ENCODE measurements around the gene KRT83.

Gene KRT83

DNA sequence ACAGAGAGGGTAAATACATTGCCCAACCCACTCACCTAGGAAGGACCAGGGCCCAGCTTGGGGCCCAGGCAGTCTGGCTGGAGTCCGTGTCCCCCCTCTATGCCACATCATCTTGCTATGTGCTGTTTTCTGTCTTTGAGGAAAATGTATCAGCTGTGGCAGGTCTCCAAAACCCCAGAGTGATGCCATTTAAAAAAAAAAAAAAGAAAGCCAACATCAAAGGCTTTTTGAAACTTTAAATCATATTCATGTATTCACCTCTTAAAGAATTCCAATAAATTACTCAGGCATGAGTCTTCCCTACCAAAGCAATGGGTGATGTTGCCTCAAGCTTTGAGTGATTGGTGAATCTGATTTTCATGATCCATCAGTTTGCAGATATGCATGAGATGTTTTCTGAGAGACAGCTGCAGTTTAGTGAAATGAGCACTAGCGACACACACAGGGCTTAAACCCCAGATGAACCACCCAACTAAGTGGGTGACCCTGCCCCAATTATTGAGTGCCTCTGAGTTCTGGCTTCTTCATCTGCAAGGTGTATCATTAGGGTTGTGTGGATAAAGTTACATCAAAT is 35.9 kb downstream of the KRT83 start:
- DNase-seq, result no peak

DNA sequence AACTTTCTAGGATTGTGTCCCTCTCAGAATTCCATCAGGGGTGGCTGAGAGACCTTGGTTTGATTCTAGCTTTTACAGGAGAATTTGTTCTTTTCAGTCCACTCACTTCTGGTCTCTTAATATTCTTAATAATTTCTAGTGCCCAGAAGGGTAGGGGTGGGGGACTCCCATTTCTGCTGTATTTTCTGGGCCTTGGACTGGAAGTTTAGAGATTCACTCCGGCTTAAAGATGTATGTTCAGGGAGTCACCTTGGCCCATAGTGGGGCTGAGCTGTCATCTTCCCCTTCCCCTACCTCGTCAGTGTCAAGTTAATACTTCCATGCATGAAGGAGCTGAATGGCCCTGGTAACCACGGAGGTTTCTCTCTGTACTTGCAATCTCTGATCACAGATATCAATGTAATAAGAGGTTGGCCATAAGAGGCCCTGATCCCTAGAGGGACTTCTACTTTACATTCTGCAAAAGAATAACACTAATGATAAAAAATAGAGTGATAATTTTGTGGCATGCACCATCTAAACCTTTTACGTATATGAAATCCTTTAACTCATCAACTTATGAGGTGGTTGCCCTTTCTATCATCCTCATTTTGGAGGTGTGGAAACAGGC is 36.5 kb downstream of the KRT83 start:
- no peak for DNase-seq

DNA sequence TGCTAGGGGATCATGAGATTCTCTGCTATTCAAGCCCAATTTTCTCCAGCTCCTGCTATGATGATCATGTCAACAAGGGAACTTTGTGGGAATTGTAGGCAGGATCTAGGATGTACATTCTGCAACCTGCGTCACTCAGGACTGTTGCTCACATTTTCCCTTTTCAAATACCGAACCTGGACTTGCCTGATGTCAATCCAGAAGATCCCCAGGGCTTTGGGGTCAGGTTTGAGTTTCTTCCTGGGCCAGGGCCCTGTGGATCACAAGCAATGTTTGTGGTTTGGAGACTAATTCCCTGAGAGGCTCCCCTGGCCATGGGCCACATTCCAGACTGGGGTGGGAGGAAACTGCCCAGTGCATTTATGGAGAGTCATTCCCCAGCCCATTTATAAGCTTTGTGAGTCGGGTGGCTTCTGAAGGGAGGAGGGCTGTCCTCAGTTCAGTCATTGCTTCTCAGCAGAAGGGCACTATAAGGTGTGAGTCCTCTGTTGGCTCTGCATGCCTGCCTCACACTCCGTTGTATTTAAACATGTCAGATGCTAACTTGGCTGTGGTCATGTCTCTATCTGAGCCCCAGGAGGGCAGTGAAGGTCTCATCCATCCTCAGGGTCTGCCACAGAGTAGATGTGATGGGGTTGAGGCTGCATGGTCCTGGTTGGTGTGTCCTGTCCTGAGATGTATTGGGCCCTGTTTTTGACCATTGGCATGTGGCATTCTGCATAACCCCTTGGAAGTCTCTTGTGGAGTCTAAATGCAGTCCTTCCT is 40.2 kb downstream of the KRT83 start:
- DNase-seq, result peak; percentile 50

DNA sequence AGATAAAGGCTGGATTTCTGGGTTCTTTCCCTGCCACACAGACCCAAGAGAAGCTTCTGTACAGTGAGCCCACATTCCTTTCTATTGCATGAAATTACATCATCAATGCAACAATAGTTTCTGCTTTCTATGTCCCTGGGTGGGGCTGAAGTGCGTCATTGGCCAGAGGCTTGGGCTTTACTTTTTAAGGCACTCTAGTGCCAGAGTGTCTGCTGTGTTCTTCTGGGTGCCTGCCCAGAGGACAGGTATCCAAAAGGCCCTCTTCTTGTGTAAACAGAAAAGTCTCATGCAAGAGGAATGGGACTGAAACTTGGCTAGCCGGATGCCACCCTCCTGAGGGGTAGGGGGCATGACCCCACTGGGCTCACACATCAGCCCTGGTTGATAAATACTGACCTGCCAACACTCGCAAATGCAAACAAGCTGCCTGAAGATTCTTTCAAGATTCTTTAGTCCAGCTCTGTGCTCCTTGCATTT is 40.8 kb downstream of the KRT83 start:
- no peak for DNase-seq

DNA sequence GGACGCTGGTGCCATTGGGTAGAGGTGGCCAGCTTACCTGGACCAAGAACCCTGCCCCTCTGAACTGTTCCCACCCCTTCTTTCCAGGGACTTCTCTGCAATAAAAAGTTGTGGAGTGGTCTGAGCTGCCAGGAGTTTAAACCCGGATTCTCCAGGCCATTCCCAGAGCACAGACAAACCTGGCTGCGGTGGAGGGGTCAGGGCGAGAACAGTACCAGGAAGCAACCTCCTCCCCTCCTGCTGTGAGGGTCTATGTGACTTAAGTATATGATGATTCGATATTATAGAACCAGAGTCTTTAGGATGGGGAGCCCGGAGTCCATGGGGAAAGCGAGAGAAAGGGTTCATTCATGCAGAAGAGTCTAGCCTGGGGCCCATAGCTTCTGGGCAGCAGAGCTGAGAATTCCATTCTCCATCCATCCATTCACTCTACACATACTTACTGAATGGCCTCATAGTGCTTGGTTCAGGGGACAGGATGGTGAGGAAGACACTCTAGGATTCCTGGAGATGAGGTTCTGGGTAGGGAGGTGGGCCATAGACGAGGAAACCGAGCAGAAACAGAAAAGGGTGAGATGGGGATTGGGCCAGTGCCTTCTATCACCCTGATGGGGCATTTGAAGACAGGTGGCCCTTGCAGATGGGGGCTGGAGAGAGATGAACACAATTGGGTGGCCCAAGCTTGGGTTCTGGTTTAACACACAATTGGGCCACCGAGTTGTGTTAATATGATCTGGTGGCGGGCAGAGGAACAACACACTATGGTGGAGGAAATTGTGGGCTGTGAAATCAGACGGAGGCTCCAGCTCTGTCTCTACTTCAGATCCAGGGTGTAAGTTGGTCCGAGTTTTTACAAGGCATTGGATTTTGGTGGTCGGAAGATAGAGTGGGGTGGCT is 41.5 kb downstream of the KRT83 start:
- no peak for DNase-seq

DNA sequence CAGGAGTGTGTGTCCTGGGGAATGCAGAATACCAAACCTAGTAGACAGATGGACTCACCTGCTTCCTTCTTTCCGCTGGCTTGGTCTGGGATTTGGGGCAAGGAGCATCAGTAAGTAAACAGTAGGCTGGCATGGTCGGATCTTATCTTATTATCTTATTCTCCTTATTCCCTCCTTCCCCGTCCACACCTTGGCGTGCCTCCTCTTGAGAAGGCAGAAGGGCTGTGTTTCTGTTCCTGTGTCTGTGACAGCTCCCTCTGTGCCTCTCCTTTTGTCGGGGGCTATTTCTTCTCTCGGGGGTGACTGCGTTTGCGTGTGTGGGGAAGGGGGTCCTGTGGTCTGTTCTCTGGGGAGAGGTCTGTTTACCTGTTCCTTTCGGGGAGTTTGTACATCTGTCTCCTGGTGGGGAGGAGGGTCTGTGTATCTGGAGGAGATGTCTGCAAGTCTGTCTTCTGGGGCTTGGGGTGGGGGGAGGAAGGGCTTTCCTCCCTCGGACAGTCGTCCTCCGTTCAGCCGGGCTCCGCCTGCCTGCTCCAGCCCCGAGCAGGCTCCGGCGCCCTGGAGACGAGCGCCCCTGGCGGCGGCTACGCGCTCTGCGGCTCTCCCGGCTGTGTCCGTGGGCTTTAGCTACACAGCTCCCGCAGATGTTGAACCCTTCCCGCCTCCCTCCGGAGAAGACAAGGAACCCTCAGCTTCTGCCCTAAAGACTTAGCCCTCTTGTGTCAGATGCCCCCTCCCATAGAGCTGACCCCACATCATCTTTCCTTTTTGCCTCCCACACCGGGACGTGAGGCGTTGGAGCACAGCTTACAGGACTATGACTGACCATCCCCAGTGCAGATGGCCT is 42.4 kb downstream of the KRT83 start:
- peak; percentile 84 for DNase-seq

DNA sequence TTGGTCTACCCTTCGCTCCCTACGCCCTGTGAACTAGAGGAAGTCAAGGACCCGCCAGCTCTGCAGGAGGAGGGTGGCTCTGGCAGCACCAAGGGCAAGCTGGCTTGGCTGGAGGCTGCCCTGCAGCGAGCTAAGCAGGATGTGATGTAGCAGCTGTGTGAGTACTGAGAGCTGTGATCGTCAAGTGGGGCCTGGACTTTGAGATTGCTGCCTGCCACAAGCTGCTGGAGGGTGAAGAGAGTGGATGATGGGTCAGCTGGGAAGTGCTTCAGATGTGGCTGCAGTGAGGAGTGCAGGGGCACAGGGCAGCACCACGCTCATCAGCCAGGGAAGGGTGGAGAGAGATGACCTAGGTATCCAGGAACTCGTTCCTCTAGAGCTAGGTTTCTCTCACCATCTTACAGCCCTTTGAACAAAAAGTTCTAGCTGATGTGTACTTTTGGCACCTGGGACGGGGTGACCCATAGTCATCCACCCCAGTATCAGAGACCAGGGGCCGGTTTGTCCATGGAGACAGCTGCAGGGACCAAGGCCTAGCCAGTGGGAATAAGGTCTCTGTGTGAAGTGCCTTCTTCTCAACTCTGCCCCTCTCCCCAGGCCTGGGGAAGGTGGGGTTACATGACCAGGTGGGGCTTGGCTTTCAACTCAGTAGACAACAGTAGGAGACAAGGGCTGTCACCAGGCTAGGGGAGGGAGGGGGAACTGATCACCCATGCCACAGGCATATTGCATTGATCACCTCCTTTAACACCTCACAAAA is 43.5 kb downstream of the KRT83 start:
- DNase-seq, result no peak

DNA sequence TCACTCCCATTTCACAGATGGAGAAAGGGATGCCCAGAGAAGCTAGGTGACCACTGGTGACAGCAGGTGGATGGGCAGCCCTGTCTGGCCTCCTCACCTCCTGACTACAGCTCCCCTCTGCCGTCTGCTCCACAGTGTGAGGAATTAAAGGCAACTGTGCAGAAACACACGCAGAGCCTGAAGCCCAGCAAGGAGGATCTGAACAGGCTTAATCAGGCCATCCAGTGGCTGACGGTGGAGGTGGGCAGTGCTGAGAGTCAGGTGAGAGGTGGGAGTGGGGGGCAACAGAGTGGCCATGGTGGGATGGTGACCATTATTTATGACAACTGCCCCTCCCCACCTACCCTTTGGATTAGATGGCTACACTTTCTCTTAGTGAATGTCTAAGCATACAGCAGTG is 45.5 kb downstream of the KRT83 start:
- no peak for DNase-seq

DNA sequence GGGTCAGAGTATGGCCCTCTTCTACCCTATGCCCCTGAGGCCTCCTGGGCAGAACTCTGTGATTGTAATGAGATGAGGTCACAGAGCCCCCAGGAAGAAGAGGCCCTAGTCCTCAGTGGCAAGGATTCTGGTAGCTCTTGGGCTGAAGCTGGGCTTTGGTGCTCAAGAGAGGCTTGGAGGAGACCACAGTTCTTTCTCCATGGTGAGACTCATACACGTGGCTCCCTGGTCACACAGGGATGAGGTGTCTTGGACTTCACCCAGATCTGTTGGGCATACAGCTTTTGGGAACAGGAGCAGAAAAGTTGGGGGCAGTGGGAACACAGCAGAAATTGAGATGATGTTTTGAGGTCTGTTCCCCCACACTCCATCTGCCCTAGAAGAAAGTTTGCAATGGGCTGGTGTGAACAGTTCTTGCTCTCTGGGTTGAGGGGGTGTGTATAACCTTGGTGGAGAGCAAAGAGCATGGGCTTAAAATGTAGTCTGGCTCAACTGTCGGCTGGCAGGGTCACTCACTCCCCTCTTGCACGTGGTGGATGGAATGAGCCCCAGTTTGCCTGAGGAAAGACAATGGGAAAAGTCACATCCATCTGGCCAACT is 46.6 kb downstream of the KRT83 start, which contains the start of gene KRT86:
Gene KRT86, plus strand, starts transcription at position 125 of the 600 bp plus-strand sequence. CDS start 27,272 bp downstream, outside the sequence.
- no peak for DNase-seq

DNA sequence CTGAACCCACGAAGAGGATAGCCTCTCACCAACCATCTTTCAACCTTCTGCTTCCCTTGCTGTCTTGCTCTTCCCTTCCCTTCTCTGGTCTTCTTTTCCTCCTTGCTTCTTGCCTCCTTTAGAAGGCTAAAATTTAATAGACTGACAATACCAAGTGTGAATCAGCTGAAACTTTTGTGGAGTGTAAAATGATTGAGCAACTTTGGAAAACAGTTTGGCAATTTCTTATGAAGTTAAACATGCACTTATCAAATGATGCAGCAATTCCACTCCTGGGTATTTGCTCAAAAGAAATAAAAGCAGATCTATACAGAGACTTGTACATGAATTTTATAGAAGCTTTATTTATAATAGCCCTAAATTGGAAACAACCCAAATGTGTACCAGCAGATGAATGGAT is 50.0 kb downstream of the KRT83 start:
- DNase-seq, result no peak

DNA sequence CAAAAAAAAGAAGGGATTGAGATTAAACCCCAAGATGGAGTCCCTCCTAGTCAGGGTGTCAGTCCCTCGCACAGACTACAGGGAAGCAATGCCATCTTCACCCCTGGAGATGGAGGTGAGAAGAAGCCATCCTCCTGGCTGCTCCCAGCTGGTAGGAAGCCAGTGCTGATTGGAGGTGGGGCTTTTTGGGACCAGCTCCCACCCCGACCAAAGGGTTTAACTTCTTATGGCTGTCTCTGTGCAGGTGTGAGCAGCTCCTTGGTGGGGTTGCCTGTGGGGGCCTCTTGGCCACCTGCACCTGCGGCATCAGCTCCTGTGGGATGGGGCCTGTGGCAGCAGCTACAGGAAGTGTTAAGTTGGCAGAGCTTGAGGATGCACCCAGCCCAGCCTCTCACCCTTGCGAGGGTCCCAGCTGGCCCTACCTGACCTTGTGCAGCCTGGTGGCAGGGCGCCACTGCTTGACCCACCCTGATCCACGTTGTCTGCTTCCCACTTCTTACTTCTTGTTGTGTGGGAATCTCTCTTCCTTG is 50.6 kb downstream of the KRT83 start:
- DNase-seq, result no peak

DNA sequence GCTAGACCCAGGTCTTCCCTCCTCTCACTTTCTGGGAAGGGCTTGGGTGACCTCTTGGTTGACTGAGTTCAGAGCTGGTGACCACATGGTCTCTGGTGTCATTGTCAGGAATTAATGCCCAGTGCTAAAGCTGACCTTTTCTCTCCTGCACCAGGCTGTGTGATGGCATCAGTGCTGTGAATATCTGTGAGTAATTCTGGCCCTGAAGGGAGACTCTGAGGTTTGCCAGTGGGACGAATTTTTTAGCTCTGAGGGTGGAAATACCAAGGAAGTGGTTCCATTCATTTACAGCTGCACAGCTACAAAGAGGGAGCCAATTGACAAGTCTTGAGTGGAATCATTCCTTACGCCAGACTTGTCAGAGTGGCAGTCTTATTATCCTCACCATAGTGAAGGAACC is 53.0 kb downstream of the KRT83 start:
- no peak for DNase-seq

DNA sequence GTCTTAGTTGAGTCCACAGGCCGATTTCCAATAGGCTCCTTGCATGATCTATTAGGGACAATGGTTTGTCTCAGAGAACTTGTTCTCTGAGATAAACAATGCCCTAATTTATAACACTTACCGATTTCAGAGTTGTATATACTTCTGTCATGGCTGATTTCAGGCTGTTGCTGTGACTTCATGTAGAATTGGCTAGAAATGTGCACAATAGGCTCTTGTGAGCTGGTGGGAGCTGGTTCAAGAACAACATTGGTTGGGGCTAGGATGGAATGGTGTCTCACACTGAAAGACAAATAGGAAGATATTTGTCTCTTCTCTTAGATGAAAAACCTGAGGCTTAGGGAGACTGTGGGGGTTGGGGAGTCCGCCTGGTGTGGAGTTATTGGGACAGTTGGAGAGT is 53.5 kb downstream of the KRT83 start:
- DNase-seq, result no peak

DNA sequence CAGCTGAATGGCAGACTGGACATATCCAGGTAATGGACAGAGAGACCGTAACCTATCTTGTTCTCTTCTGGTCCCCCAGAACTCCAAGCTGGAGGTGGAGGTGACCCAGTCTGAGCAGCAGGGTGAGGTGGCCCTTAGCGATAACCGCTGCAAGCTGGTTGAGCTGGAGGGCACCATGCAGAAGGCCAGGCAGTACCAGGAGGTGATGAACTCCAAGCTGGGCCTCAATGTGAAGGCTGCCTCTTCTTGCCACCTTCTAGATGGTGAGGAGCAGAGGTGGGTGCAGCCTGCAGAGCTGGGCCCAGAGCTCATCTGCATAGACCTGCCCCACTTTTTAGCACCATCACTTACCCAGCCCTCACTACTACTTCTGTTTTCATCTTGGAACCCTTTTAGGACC is 53.9 kb downstream of the KRT83 start:
- DNase-seq, result no peak

DNA sequence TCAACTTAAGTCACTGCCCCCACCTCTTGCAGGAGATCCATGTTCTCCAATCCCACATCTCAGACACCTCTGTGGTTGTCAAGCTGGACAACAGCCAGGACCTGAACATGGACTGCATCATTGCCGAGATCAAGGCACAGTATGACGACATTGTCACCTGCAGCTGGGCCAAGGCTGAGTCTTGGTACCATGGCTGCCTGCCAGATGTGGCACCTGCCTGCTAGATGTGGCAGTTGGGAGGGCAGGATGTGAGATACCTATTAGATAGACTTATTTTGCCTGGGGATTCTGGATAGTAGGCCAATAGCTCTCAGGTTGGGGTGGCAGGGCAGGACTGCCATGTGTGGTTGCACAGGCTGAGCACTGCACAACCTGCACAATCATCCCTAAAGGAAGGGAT is 54.7 kb downstream of the KRT83 start:
- DNase-seq, result no peak

DNA sequence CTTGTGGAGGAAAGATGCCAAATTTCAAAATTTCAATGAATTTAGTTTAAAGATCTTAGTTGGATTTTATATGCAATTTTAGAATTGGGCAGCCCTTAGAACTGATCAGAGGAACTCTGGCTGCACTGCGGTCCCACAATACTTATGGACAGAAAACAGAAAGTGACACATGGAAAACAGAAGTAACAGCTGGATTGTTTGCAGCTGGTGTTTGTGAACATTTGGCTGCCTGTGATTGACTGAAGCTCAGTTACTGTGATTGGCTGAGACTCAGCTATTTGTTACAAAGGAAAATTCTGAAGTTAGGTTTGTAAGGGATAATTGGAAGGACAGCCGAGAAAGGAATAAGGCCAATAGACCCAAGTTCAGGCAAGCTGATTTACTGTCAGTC is 56.8 kb downstream of the KRT83 start:
- DNase-seq, result peak; percentile 34

All from right hindlimb (tissue), 1 donor.